ENCODE results near the gene TP53.
"Not testable (repeated sequence)": the region's sequence is repeated elsewhere in the genome, so short reads cannot be mapped to it uniquely, and the experiment has no call there.

TP53 gene

GRCh38 chr17:7629939-7630571 lies 57.2 kb downstream of the TP53 start, which contains the start of gene SHBG:
SHBG (plus strand) TSS chr17:7630135; CDS start chr17:7630173, 38 bp downstream.
- no peak for DNase-seq

- peak; percentile 83 for DNase-seq
Measured at GRCh38 chr17:7627250-7628121, 59.8 kb downstream of the TP53 start, which contains the start of gene SAT2. SAT2 (minus strand) TSS chr17:7627821; CDS start chr17:7627635, 186 bp downstream.

GRCh38 chr17:7626956-7627249 lies 60.4 kb downstream of the TP53 start:
- no peak for DNase-seq

GRCh38 chr17:7626307-7626706 lies 61.0 kb downstream of the TP53 start:
- no peak for DNase-seq

- not testable (repeated sequence) for DNase-seq
Measured at GRCh38 chr17:7625749-7626148, 61.5 kb downstream of the TP53 start.

- DNase-seq, result no peak
Measured at GRCh38 chr17:7623661-7624060, 63.6 kb downstream of the TP53 start.

GRCh38 chr17:7620835-7621234 lies 66.5 kb downstream of the TP53 start:
- DNase-seq, result no peak

- no peak for DNase-seq
Measured at GRCh38 chr17:7618608-7619007, 68.7 kb downstream of the TP53 start.

Data from activated naive CD4-positive, alpha-beta T cell treated with anti-CD3 and anti-CD28 coated beads, Interleukin-2, amount 50 U/mL, for 16 hours (primary cell).